ENCODE results near the gene SPARC.

GRCh38 chr5:151676314-151676712 lies 10.4 kb downstream of the SPARC start:
- TF ChIP-seq CTCF (IDR thresholded peaks at IDR 0.05) (no peak), POLR2A (IDR thresholded peaks at IDR 0.05) (no peak)

All from Peyer's patch (tissue), 4 donors.